ENCODE data around the gene PDZD2.
A peak's percentile ranks its signal among the peaks of the same experiment; 100 is the strongest.

PDZD2 gene

DNA sequence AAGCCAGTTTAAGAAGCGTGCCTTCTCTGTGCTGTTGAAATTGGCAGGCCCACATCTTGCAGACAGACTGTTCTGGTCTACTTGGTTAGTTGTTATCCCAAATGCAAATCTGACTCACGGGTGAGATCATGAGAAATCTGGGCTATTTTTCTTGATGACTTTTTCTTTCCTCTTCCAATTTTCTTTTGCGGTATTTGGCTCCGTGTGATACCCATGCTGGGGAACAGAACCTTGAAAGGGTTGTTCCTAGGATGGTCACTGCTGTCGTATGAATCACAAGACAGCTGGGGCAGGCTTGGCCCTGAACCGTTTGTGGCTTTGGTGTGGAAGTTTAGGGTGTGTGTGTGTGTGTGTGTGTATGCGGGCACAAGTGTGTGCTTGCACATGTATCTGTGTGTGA lies 24.6 kb downstream of the PDZD2 start:
- TF ChIP-seq, protein P1, sequence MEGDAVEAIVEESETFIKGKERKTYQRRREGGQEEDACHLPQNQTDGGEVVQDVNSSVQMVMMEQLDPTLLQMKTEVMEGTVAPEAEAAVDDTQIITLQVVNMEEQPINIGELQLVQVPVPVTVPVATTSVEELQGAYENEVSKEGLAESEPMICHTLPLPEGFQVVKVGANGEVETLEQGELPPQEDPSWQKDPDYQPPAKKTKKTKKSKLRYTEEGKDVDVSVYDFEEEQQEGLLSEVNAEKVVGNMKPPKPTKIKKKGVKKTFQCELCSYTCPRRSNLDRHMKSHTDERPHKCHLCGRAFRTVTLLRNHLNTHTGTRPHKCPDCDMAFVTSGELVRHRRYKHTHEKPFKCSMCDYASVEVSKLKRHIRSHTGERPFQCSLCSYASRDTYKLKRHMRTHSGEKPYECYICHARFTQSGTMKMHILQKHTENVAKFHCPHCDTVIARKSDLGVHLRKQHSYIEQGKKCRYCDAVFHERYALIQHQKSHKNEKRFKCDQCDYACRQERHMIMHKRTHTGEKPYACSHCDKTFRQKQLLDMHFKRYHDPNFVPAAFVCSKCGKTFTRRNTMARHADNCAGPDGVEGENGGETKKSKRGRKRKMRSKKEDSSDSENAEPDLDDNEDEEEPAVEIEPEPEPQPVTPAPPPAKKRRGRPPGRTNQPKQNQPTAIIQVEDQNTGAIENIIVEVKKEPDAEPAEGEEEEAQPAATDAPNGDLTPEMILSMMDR (IDR thresholded peaks at IDR 0.05), result no peak
- no peak overlapping the region for H3K4me3 ChIP-seq
- H3K27ac ChIP-seq, result peak overlapping the region; percentile 63 to 69
- DNase-seq (ENCODE audit: low spot score), result no peak

DNA sequence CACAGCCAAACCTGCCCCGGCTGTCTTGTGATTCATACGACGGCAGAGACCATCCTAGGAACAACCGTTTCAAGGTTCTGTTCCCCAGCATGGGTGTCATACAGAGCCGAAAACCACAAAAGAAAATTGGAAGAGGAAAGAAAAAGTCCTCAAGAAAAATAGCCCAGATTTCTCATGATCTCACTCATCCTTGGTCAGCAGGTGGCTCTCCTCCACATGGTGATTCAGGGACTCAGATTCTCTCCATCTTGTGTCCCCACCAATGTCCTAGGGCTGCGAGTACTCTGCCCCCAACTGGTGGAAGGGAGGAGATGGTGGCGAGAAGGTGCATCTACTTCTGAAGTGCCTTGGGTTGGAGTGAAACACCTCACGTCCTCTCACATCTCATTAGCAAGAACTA lies 25.6 kb downstream of the PDZD2 start:
- Histone ChIP-seq H3K27ac (no peak overlapping the region), H3K4me3 (no peak overlapping the region)
- TF ChIP-seq, protein P1 (IDR thresholded peaks at IDR 0.05), result no peak
- DNase-seq (ENCODE audit: low spot score), result no peak

DNA sequence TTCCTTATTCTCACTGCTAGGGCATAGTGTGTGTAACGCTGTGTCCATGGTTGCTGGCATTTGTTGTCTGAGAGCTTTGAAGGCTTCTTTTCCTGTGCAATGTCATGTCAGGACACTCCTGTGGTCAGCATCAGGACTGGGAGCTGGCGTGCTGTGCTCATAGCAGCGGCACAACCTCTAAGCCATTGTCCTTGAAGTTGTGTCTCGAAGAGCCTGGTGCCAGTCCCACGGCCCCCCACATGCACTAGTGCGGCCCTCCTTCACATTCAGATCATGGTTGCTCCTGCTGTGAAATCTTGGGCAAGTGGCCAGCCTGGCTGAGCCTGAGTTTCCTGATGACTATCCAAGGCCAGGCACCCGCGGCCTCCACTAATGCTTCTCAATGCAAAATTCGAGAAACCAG lies 32.4 kb downstream of the PDZD2 start:
- TF ChIP-seq, protein P1 (IDR thresholded peaks at IDR 0.05), result no peak
- DNase-seq (ENCODE audit: low spot score), result no peak
- Histone ChIP-seq H3K4me3 (no peak overlapping the region), H3K27ac (no peak overlapping the region)

DNA sequence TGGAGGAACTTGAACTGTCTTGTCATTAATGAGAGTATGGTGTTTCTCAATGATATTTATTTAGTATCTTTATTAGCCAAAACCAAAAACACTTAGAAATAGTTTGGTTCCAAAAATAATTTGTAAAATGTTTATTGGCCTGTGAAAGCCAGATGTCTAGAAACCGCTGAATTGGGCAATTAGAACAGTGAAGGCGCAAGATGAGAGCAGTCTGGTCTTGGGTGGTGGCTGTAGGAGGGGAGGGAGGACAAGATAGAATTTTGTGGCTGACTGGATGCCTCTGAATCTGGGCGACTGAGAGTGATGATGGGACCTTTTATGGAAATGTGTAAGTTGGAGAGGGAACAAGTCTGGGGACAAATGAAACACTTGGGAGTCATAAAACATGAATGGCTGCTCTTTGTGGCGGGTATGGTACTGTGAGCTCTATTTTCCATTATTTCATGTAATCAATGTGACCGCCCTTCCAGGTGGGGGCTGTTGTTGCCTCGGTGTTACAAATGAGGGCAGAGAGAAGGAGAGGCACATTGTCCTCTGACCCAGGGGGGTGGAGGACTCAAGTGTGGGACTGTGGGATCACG lies 35.5 kb downstream of the PDZD2 start:
- DNase-seq (ENCODE audit: low spot score), result no peak
- Histone ChIP-seq H3K27ac (no peak overlapping the region), H3K4me3 (no peak overlapping the region)
- TF ChIP-seq, protein P1 (IDR thresholded peaks at IDR 0.05), result no peak

DNA sequence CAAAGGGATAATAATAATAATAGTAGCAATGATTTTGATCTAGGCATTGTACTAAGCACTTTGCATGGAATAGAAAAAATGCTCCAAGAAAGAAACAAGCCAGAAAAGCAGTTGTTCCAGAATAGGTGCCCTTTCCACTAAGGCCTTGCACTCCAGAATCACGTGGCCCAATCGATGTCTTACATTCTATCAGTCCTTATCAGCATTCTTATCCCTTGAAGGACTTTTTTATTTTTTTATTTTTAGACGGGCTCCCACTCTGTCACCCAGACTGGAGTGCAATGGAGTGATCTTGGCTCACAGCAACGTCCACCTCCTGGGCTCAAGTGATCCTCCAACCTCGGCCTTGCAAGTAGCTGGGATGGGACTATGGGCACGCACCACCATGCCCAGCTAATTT lies 36.5 kb downstream of the PDZD2 start:
- DNase-seq (ENCODE audit: low spot score), result no peak
- TF ChIP-seq, protein P1 (IDR thresholded peaks at IDR 0.05), result no peak
- Histone ChIP-seq H3K4me3 (no peak overlapping the region), H3K27ac (no peak overlapping the region)

DNA sequence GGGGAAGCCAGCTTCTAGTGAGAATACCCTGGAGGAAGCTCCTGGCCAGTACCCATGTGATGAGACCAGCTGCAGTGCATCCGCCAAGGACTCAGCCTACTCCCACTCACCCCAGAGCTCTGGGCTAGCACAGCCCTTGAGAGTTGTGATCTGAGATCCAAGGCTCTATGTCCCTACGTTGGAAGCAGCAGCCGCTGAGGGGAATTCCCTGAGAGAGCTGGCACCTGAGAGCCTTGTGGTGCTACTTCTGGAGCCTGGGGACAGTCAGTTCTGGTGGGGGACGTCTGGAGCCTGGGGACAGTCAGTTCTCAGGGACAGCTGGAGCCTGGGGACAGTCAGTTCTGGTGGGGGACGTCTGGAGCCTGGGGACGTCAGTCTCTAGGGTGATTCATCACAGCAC lies 39.2 kb downstream of the PDZD2 start:
- TF ChIP-seq, protein P1 (IDR thresholded peaks at IDR 0.05), result no peak
- no peak for DNase-seq (ENCODE audit: low spot score)

DNA sequence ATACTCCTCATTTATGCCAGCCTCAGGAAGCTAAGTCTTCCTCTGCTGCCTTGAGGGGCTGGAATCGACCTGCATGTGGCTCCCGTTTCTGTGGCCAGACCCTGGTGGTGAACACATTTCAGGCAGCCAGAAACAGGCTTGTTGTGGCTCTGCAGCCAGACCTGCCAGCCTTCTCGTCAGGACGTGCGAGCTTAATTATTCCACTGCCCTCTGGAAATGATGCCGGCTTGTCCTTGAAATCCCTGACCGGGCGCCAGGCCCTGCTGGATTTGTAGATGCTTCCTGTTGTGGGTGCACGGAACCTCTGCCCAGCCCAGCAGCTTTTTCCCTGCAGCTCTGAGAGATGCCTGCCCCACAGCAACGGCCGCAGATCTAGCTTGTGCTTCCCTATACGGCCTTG lies 41.6 kb downstream of the PDZD2 start:
- Histone ChIP-seq H3K4me3 (no peak overlapping the region), H3K27ac (no peak overlapping the region)
- TF ChIP-seq, protein P1 (IDR thresholded peaks at IDR 0.05), result no peak
- no peak for DNase-seq (ENCODE audit: low spot score)

More for the DNA sequence above, 39.2 kb downstream of the PDZD2 start:
- Histone ChIP-seq H3K4me3 (no peak overlapping the region), H3K27ac (no peak overlapping the region)
